Activated gamma-delta T cell treated with anti-CD3 and anti-CD28 coated beads, Interleukin-2, amount 50 U/mL, for 16 hours (primary cell): ENCODE data around the gene EXOC6B.

ENCODE experiments used
- DNase-seq: peaks from one replicate; pipeline ENCODE4 v3.0.0-alpha.2; 2020; ENCODE audit warnings: low read depth

The EXOC6B gene

GRCh38 chr2:72828840-72829507 is 3.1 kb upstream of the EXOC6B start:
- DNase-seq: no peak

GRCh38 chr2:72827966-72828646 is 2.3 kb upstream of the EXOC6B start:
- no peak for DNase-seq

GRCh38 chr2:72827487-72827886 is 1.7 kb upstream of the EXOC6B start:
- DNase-seq: no peak

- no peak for DNase-seq
Measured at GRCh38 chr2:72826156-72826477, 284 bp upstream of the EXOC6B start.

GRCh38 chr2:72824224-72824842 is 1.5 kb downstream of the EXOC6B start:
- DNase-seq: no peak

- no peak for DNase-seq
Measured at GRCh38 chr2:72822794-72823193, 3.0 kb downstream of the EXOC6B start.

- DNase-seq: no peak
Measured at GRCh38 chr2:72821983-72822382, 3.9 kb downstream of the EXOC6B start.

GRCh38 chr2:72821118-72821517 is 4.7 kb downstream of the EXOC6B start:
- DNase-seq: no peak

- no peak for DNase-seq
Measured at GRCh38 chr2:72819501-72819900, 6.3 kb downstream of the EXOC6B start.

GRCh38 chr2:72815655-72816278 is 10.1 kb downstream of the EXOC6B start:
- no peak for DNase-seq

- no peak for DNase-seq
Measured at GRCh38 chr2:72813841-72814240, 12.0 kb downstream of the EXOC6B start.

GRCh38 chr2:72810165-72810564 is 15.7 kb downstream of the EXOC6B start:
- DNase-seq: no peak

- DNase-seq: no peak
Measured at GRCh38 chr2:72809095-72809494, 16.7 kb downstream of the EXOC6B start.

GRCh38 chr2:72806280-72806945 is 19.4 kb downstream of the EXOC6B start:
- DNase-seq: no peak

GRCh38 chr2:72803626-72804320 is 22.1 kb downstream of the EXOC6B start:
- no peak for DNase-seq

- no peak for DNase-seq
Measured at GRCh38 chr2:72803151-72803550, 22.7 kb downstream of the EXOC6B start.

- DNase-seq: no peak
Measured at GRCh38 chr2:72800492-72800891, 25.3 kb downstream of the EXOC6B start.

GRCh38 chr2:72797740-72798139 is 28.1 kb downstream of the EXOC6B start:
- no peak for DNase-seq

- no peak for DNase-seq
Measured at GRCh38 chr2:72796766-72797165, 29.1 kb downstream of the EXOC6B start.

- DNase-seq: no peak
Measured at GRCh38 chr2:72794572-72794971, 31.3 kb downstream of the EXOC6B start.

- no peak for DNase-seq
Measured at GRCh38 chr2:72793798-72794440, 31.9 kb downstream of the EXOC6B start.
